ENCODE results near the gene GATC.

GATC gene

GRCh38 chr12:120498870-120499515 lies 52.7 kb downstream of the GATC start:
- no peak for DNase-seq

DNA sequence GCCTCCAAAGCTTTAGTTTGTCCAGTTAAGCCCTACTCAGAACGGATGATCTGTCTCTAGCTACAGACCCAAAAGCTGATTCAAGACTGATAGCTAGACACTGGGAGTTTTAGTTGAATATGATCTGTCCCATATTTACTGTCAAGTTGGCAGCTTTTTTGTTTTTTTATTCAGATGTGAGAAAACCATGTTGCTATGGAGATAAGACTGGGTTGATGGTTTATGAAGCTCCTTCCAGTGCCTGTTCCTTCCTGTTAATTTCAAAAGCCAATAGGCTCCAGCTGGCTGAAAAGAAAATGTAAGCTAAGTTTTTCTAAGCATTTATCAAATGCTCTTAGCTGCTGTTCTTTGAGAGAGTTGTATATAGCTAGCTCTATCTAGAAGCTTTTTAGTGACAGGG lies 54.3 kb downstream of the GATC start:
- DNase-seq, result no peak

DNA sequence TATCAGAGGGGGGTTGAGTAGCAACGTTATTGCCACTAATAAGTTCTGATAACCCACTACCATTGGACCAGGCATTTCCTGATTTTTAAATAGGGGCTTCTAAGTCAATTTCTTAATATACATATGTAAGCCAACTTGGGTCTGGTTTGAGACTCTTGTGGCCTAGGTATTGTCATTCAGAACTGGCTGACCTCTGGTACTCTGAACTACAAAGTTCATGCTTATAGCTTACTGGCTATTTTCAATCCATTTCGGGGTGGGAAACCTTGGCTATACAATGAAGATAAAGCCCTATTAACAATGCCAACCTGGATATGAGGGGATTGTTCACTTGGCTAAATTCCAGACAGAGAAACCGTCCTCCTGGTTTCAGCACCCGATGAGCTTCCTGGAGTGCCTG lies 58.3 kb downstream of the GATC start:
- DNase-seq, result no peak

GRCh38 chr12:120508537-120508936 lies 62.3 kb downstream of the GATC start:
- no peak for DNase-seq

Data from activated CD4-positive, alpha-beta T cell treated with anti-CD3 and anti-CD28 coated beads, Interleukin-2, amount 50 U/mL, for 48 hours (primary cell).